OCI-LY3 (cell line): ENCODE data around the gene JDP2.

ENCODE experiments used
- H2AFZ ChIP-seq: fragments of 200-600, 300-600 bp; shearing (Covaris generic); 2 replicates; pipeline ENCODE4 v1.6.0; 2014; ENCODE audit warnings: antibody characterized with exemption, low read depth, low read length
- H3K27ac ChIP-seq: fragments of 200-600, 300-600 bp; sonication (generic); 2 replicates; pipeline ENCODE4 v1.5.1; 2014; ENCODE audit warnings: mild to moderate bottlenecking, low read length, moderate library complexity, mixed read lengths
- H3K27me3 ChIP-seq: fragments of 200-600, 300-600 bp; sonication (generic); 2 replicates; pipeline ENCODE4 v1.6.1; 2014; ENCODE audit warnings: low read depth, low read length, mixed read lengths
- H3K36me3 ChIP-seq: fragments of 200-600, 300-600 bp; sonication (generic); replicated peaks from 2 replicates; pipeline ENCODE3; 2014; ENCODE audit warnings: low read depth, low read length, mixed read lengths
- H3K4me1 ChIP-seq: fragments of 300-600, 200-600 bp; sonication (generic); 2 replicates; pipeline ENCODE4 v1.6.1; 2014; ENCODE audit warnings: low read length, mixed read lengths
- H3K4me2 ChIP-seq: fragments of 200-600, 300-600 bp; sonication (generic); 2 replicates; pipeline ENCODE4 v1.6.1; 2014; ENCODE audit warnings: low read length, mixed read lengths
- H3K4me3 ChIP-seq: fragments of 300-600, 200-600 bp; sonication (generic); 2 replicates; pipeline ENCODE4 v1.5.1; 2014; ENCODE audit warnings: antibody characterized with exemption, mild to moderate bottlenecking, low read length, moderate library complexity
- H3K79me2 ChIP-seq: fragments of 300-600, 200-600 bp; shearing (Covaris generic); 2 replicates; pipeline ENCODE4 v1.6.1; 2014; ENCODE audit warnings: mild to moderate bottlenecking, low read length, mixed read lengths
- H3K9ac ChIP-seq: fragments of 300-600, 200-600 bp; shearing (Covaris generic); 2 replicates; pipeline ENCODE4 v1.6.0; 2014; ENCODE audit warnings: mild to moderate bottlenecking, low read length, moderate library complexity
- H3K9me3 ChIP-seq: fragments of 200-600, 300-600 bp; shearing (Covaris generic); 2 replicates; pipeline ENCODE4 v1.6.1; 2014; ENCODE audit warnings: low read length, mixed read lengths; ENCODE audit not compliant: insufficient read depth
- H4K20me1 ChIP-seq: fragments of 200-600, 300-600 bp; sonication (generic); 2 replicates; pipeline ENCODE4 v1.6.1; 2016; ENCODE audit warnings: low read length, mixed read lengths; ENCODE audit not compliant: insufficient read depth
- CTCF ChIP-seq: fragments of 200-600, 300-600 bp; sonication (generic); IDR thresholded peaks from 2 replicates; pipeline ENCODE4 v1.5.1; 2014; ENCODE audit warnings: antibody characterized with exemption, low read length, low read depth
- EZH2phosphoT487 ChIP-seq: fragments of 200-600 bp; shearing (Covaris generic); IDR thresholded peaks from 2 replicates; pipeline ENCODE4 v1.6.1; 2018; ENCODE audit warnings: antibody characterized with exemption, mixed run types, low read depth

Gene JDP2

GRCh38 chr14:75522224-75522982 lies 94.6 kb downstream of the JDP2 start, which contains the start of gene BATF:
TSS of gene BATF (plus strand) at chr14:75522469. CDS start at chr14:75522683, 214 bp downstream.
- Histone ChIP-seq H3K4me2 (peak within 1 kb of the TSS; percentile 100), H3K27ac (peak within 1 kb of the TSS; percentile 99)

GRCh38 chr14:75522983-75523318 lies 95.1 kb downstream of the JDP2 start:
- Histone ChIP-seq H2AFZ (no peak overlapping the region), H3K4me3 (peak overlapping the region; percentile 85), H3K9ac (peak overlapping the region; percentile 100), H3K9me3 (no peaks in the 10 kb centered on the region), H3K27ac (peak overlapping the region; percentile 99), H3K27me3 (no peaks in the 10 kb centered on the region), H3K79me2 (peaks cover 100% of the 10 kb centered on the region), H3K36me3 (peaks cover 79% of the 10 kb centered on the region), H3K4me1 (peaks cover 85% of the 10 kb centered on the region), H4K20me1 (peaks cover 10% of the 10 kb centered on the region), H3K4me2 (peak overlapping the region; percentile 100)
- TF ChIP-seq EZH2phosphoT487, result no peak
- no peak for TF ChIP-seq CTCF

More at GRCh38 chr14:75522224-75522982, 94.6 kb downstream of the JDP2 start, which contains the start of gene BATF:
- Histone ChIP-seq H4K20me1 (peaks cover 5% of the 10 kb centered on the region; the same call in 1 of the 2 replicates), H3K4me3 (peak within 1 kb of the TSS; percentile 85), H3K9ac (peak within 1 kb of the TSS; percentile 100), H3K27me3 (no peaks in the 10 kb centered on the region), H3K36me3 (peaks cover 75% of the 10 kb centered on the region), H3K9me3 (no peaks in the 10 kb centered on the region), H2AFZ (no peak within 1 kb of the TSS), H3K79me2 (peaks cover 100% of the 10 kb centered on the region), H3K4me1 (peaks cover 85% of the 10 kb centered on the region)
- no peak for TF ChIP-seq CTCF
- no peak for TF ChIP-seq EZH2phosphoT487
